ENCODE results near the gene ARMC9.

- no peak for TF ChIP-seq POLR2A (IDR thresholded peaks at IDR 0.05)
- TF ChIP-seq CTCF (IDR thresholded peaks at IDR 0.05), result no peak
These were observed 155.0 kb downstream of the ARMC9 start for GRCh38 chr2:231353469-231353868.

All from body of pancreas (tissue), 4 donors.